Measurements from ENCODE around the gene SARS2.

Gene SARS2

DNA sequence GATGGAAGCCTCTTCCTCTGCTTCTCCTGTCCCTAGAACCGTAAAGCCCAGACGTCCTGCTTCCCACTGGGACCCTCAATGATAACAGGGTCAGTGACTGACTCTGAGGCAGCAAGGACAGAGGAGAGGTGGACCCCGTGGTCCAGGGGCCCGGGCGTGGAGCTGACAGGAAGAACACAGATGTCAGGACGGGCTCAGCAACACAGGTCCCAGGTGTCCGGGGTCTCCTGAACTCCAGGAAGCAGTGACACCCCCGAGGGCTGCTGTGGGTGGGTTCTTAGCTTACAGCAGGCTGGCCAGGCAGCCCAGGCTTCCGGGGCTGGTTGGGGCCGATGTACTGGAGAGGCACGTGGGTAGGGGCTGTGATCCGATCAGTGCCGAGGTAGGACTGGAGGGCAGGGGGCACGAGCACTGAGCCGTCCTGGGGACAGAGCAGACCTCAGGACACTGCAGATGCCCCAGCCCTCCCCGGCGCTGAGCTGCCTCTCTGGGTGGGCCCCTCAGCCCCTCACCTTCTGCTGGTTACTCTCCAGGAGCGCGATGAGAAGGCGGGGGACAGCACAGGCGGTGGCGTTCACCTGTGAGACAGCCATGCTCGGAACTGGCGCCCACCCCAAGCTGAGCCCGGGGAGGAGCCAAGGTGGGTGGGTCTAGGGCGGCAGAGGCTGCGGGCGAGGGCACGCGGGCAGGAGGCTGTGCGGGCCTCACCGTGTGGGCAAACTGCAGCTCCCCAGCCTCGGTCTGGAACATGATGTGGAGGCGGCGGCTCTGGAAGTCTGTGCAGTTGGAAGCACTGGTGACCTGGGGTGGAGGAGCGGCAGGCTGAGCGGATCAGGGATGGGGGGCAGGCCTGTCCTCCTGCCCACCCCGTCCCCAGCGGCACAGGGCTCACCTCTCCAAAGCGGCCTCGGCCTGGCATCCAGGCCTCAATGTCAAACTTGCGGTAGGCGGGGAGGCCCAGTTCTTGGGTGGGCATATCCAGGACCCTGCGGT, 14.9 kb downstream of the SARS2 start:
- WGBS (ENCODE audit: insufficient coverage, insufficient read length), result no CpG with 5 or more reads among the region's 44 CpGs
- no peaks in the 10 kb centered on the region for H3K27me3 ChIP-seq (ENCODE audit: control insufficient read depth, insufficient read depth, low read length)
- H3K9me3 ChIP-seq (ENCODE audit: control insufficient read depth, insufficient read depth, low read length), result no peaks in the 10 kb centered on the region
- H3K4me1 ChIP-seq (ENCODE audit: control insufficient read depth, insufficient read depth, low read length), result no peaks in the 10 kb centered on the region; the same call in 1 of the 2 replicates
- H3K36me3 ChIP-seq (ENCODE audit: control insufficient read depth, insufficient read depth, low read length), result peaks cover 11% of the 10 kb centered on the region; the same call in 1 of the 2 replicates
- H3K27ac ChIP-seq (ENCODE audit: low read length), result no peak overlapping the region
- H3K4me3 ChIP-seq (ENCODE audit: low read length), result no peak overlapping the region
- no peak for DNase-seq (ENCODE audit: low read depth, low spot score)

DNA sequence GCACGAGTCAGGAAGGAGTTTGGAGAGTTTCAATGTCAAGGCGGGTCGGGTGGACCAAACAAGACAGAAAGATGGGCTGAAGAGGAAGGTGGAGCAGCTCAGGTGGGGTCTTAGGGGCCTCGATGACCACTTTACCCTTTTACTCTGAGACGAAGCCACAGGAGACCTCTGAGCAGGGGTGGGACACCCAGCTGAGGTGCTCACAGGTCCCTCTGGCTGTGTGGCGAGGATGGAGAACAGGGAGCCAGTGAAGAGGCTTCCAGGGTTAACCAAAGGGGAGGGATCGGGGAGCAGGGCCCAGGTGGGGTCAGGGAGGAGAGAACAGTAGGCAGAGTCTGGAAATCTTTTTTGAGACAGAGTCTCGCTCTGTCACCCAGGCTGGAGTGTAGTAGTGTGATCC, 16.6 kb downstream of the SARS2 start:
- DNase-seq (ENCODE audit: low read depth, low spot score), result no peak
- Histone ChIP-seq H3K4me3 (ENCODE audit: low read length) (no peak overlapping the region), H3K36me3 (ENCODE audit: control insufficient read depth, insufficient read depth, low read length) (peaks cover 8% of the 10 kb centered on the region; the same call in 1 of the 2 replicates), H3K4me1 (ENCODE audit: control insufficient read depth, insufficient read depth, low read length) (peaks cover under 1% of the 10 kb centered on the region), H3K9me3 (ENCODE audit: control insufficient read depth, insufficient read depth, low read length) (no peaks in the 10 kb centered on the region), H3K27me3 (ENCODE audit: control insufficient read depth, insufficient read depth, low read length) (no peaks in the 10 kb centered on the region), H3K27ac (ENCODE audit: low read length) (no peak overlapping the region)
- WGBS (ENCODE audit: insufficient coverage, insufficient read length), result no CpG with 5 or more reads among the region's 8 CpGs

DNA sequence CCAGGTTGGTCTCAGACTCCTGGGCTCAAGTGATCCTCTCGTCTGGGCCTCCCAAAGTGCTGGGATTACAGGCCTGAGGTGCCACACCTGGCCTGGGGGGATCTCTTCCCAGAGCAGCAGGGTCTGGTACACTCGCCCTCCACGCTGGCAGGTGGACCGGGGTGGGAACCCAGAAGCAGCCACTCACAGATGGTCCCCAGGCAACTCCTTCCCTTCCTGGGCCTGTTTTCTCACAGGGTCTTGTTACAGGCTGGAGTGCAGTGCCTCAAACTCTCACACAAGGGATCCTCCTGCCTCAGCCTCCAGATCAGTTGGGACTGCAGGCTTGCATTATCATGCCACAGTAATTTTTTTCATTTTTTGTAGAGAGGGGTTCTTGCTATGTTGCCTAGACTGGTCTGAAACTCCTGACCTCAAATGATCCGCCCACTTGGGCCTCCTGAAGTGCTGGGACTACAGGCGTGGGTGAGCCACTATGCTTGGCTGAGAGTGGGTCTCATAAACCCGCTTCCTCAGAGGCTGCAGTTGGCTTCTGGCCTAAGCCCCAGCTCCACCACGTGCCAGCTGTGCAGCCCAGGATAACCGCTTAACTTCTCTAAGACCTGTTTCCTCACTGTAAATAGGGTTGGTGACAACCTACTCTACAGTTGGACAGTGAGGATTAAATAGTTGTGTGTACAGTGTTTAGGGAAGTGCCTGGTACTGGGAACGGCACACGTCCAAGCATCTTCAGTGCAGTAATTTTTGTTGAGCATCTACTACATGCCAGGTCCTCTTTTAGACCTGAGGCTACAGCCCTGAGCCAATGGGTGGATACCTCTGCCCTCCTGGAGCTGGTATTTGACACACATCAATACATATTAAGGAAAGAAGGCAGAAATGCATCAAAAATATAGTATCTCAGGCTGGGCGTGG, 17.7 kb downstream of the SARS2 start:
- no peak for DNase-seq (ENCODE audit: low read depth, low spot score)
- no peak overlapping the region for H3K4me3 ChIP-seq (ENCODE audit: low read length)
- no CpG with 5 or more reads among the region's 12 CpGs for WGBS (ENCODE audit: insufficient coverage, insufficient read length)
- H3K27ac ChIP-seq (ENCODE audit: low read length), result no peak overlapping the region
- H3K27me3 ChIP-seq (ENCODE audit: control insufficient read depth, insufficient read depth, low read length), result no peaks in the 10 kb centered on the region
- peaks cover 2% of the 10 kb centered on the region for H3K4me1 ChIP-seq (ENCODE audit: control insufficient read depth, insufficient read depth, low read length)
- peaks cover 8% of the 10 kb centered on the region; the same call in 1 of the 2 replicates for H3K36me3 ChIP-seq (ENCODE audit: control insufficient read depth, insufficient read depth, low read length)
- no peaks in the 10 kb centered on the region for H3K9me3 ChIP-seq (ENCODE audit: control insufficient read depth, insufficient read depth, low read length)

DNA sequence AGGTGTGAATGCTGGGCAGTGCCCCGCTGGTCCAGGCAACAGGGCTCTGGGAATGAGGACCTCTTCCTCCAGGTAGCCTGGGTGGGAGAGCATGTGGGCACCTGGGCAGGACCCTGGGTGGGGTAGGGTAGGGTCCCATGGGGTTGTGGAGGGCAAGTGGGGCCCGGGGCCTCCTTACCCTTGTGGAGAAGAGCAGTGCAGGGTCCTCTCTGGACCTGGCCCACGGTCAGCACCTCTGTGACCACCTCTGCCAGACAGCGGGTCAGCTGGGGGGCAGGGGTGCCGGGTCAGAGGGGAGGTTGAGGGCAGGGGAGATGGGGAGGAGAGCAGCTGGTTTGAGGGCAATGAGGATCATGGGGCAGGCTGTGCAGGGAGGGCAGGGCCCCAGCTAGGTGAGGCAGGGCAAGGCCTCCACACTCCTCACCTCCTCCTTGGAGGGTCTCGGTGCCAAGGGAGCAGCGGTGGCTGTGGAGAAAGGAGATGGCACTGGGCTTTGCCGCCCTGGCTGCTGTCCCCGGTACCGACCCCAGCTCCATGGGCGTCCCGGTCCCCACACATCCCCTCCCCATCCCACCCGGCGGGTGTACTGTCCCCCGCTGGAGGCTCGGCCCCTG, 19.1 kb downstream of the SARS2 start:
- DNase-seq (ENCODE audit: low read depth, low spot score), result no peak
- no peak overlapping the region for H3K27ac ChIP-seq (ENCODE audit: low read length)
- H3K4me1 ChIP-seq (ENCODE audit: control insufficient read depth, insufficient read depth, low read length), result peaks cover 2% of the 10 kb centered on the region
- WGBS (ENCODE audit: insufficient coverage, insufficient read length), result no CpG with 5 or more reads among the region's 16 CpGs
- no peaks in the 10 kb centered on the region for H3K9me3 ChIP-seq (ENCODE audit: control insufficient read depth, insufficient read depth, low read length)
- no peak overlapping the region for H3K4me3 ChIP-seq (ENCODE audit: low read length)
- no peaks in the 10 kb centered on the region for H3K27me3 ChIP-seq (ENCODE audit: control insufficient read depth, insufficient read depth, low read length)
- peaks cover 11% of the 10 kb centered on the region; the same call in 1 of the 2 replicates for H3K36me3 ChIP-seq (ENCODE audit: control insufficient read depth, insufficient read depth, low read length)

DNA sequence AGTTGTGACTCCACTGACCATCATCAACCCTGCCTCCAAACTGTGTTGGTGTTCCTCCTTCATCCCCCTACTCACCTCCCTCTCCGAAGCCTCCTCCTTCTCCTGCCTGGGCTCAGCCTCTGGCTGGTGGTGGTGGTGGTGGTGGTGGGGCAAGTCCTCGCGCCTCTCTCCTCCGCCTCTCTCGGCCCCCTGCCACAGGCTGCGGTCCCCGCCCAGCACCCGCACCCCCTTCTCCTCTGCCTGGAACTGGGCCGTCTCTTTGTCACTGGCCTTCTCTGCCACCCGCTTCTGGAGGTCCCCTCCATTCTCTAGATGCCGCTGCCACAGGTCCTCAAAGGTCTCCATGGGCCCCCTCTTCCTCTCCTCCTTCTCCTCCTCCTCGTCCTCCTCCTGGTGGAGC, 20.1 kb downstream of the SARS2 start:
- no peak overlapping the region for H3K4me3 ChIP-seq (ENCODE audit: low read length)
- H3K27me3 ChIP-seq (ENCODE audit: control insufficient read depth, insufficient read depth, low read length), result no peaks in the 10 kb centered on the region
- no CpG with 5 or more reads among the region's 12 CpGs for WGBS (ENCODE audit: insufficient coverage, insufficient read length)
- no peak overlapping the region for H3K27ac ChIP-seq (ENCODE audit: low read length)
- DNase-seq (ENCODE audit: low read depth, low spot score), result no peak
- H3K36me3 ChIP-seq (ENCODE audit: control insufficient read depth, insufficient read depth, low read length), result peaks cover 6% of the 10 kb centered on the region
- H3K4me1 ChIP-seq (ENCODE audit: control insufficient read depth, insufficient read depth, low read length), result peaks cover 2% of the 10 kb centered on the region
- no peaks in the 10 kb centered on the region for H3K9me3 ChIP-seq (ENCODE audit: control insufficient read depth, insufficient read depth, low read length)

DNA sequence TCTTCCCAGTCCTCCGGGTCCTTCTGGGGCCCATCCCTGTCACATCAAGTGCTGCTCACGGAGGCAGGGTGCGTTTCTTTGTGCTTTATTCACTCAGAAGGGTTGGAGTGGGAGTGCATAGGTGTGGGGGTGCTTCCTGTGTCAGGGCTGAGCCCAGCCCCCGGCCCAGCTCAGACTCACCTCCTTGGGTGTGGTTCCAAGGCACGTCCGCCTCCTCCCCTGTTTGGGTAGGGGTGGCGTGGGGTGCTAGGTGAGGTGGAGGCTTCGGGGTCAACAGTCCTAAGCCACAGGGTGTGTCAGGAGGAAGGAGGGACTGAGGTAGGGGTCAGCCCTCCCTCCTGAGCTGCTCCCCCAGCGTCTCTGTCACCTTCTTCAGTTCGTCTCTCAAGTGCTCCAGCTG, 21.7 kb downstream of the SARS2 start:
- no peak for DNase-seq (ENCODE audit: low read depth, low spot score)
- Histone ChIP-seq H3K27me3 (ENCODE audit: control insufficient read depth, insufficient read depth, low read length) (no peaks in the 10 kb centered on the region), H3K4me1 (ENCODE audit: control insufficient read depth, insufficient read depth, low read length) (peaks cover 2% of the 10 kb centered on the region), H3K27ac (ENCODE audit: low read length) (no peak overlapping the region), H3K9me3 (ENCODE audit: control insufficient read depth, insufficient read depth, low read length) (no peaks in the 10 kb centered on the region), H3K4me3 (ENCODE audit: low read length) (no peak overlapping the region), H3K36me3 (ENCODE audit: control insufficient read depth, insufficient read depth, low read length) (peaks cover 10% of the 10 kb centered on the region)
- WGBS (ENCODE audit: insufficient coverage, insufficient read length), result no CpG with 5 or more reads among the region's 10 CpGs

DNA sequence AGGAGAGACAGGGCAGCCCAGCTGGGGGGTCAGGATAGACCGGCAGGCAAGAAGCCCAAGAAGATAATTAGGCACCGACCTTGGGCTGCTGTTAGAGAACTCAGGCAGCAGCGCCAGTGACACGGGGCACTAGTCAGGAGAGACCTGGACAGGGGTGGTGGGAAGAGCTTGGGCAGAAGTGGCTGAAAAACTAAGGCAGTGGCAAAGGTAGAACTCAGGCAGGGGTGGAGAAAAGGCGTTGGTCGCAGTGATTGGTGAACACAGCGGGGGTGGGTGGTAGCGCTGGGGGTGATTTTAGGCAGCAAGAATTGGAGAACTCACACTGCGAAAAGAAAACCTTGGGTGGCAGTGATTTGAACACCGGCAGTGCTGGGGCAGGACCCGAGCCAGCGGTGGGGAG, 22.9 kb downstream of the SARS2 start:
- H3K27ac ChIP-seq (ENCODE audit: low read length), result no peak overlapping the region
- no peak overlapping the region for H3K4me3 ChIP-seq (ENCODE audit: low read length)
- peaks cover 10% of the 10 kb centered on the region for H3K36me3 ChIP-seq (ENCODE audit: control insufficient read depth, insufficient read depth, low read length)
- no peak for DNase-seq (ENCODE audit: low read depth, low spot score)
- H3K27me3 ChIP-seq (ENCODE audit: control insufficient read depth, insufficient read depth, low read length), result no peaks in the 10 kb centered on the region
- WGBS (ENCODE audit: insufficient coverage, insufficient read length), result no CpG with 5 or more reads among the region's 12 CpGs
- H3K9me3 ChIP-seq (ENCODE audit: control insufficient read depth, insufficient read depth, low read length), result no peaks in the 10 kb centered on the region
- peaks cover 2% of the 10 kb centered on the region for H3K4me1 ChIP-seq (ENCODE audit: control insufficient read depth, insufficient read depth, low read length)

DNA sequence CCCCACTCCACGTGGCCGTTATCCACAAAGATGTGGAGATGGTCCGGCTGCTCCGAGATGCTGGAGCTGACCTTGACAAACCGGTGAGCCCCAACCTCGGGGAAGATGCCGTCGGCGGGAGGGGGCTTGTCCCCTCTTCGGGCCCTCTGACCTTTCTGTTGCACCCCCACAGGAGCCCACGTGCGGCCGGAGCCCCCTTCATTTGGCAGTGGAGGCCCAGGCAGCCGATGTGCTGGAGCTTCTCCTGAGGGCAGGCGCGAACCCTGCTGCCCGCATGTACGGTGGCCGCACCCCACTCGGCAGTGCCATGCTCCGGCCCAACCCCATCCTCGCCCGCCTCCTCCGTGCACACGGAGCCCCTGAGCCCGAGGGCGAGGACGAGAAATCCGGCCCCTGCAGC, 23.3 kb downstream of the SARS2 start:
- Histone ChIP-seq H3K27ac (ENCODE audit: low read length) (no peak overlapping the region), H3K4me3 (ENCODE audit: low read length) (no peak overlapping the region), H3K27me3 (ENCODE audit: control insufficient read depth, insufficient read depth, low read length) (no peaks in the 10 kb centered on the region), H3K4me1 (ENCODE audit: control insufficient read depth, insufficient read depth, low read length) (peaks cover 2% of the 10 kb centered on the region), H3K9me3 (ENCODE audit: control insufficient read depth, insufficient read depth, low read length) (no peaks in the 10 kb centered on the region), H3K36me3 (ENCODE audit: control insufficient read depth, insufficient read depth, low read length) (peaks cover 10% of the 10 kb centered on the region)
- WGBS (ENCODE audit: insufficient coverage, insufficient read length), result no CpG with 5 or more reads among the region's 29 CpGs
- DNase-seq (ENCODE audit: low read depth, low spot score), result no peak

DNA sequence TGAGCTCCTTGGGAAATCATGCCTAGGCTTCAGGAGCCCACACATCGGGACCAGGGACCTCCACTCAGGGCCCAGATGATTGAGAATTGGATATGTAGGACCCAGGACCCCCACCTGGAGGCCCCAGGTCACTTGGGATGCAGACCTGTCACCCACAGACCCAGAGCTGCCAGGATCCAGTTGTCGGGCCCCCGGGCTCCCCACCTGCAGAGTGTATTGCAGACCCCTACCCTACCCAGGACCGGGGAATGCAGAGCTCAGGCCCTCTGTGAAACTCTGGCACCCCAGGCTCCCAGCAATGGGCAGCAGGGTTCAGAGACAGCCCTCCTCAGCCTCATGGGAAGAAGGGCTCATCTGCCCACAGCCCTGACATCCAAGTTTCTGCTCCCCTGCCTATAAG, 24.9 kb downstream of the SARS2 start:
- Histone ChIP-seq H3K27ac (ENCODE audit: low read length) (no peak overlapping the region), H3K36me3 (ENCODE audit: control insufficient read depth, insufficient read depth, low read length) (peaks cover 10% of the 10 kb centered on the region), H3K4me3 (ENCODE audit: low read length) (no peak overlapping the region), H3K4me1 (ENCODE audit: control insufficient read depth, insufficient read depth, low read length) (peaks cover 2% of the 10 kb centered on the region), H3K9me3 (ENCODE audit: control insufficient read depth, insufficient read depth, low read length) (no peaks in the 10 kb centered on the region), H3K27me3 (ENCODE audit: control insufficient read depth, insufficient read depth, low read length) (no peaks in the 10 kb centered on the region)
- WGBS (ENCODE audit: insufficient coverage, insufficient read length), result no CpG with 5 or more reads among the region's 4 CpGs
- no peak for DNase-seq (ENCODE audit: low read depth, low spot score)

Data from iPS DF 6.9 (cell line).